ENCODE results near the gene DNMBP. TPM values are rescaled to one million over a fixed set of nuclear protein-coding genes. Genes with fewer than 3 reads are reported as not detected.
A peak's percentile ranks its signal among the peaks of the same experiment; 100 is the strongest.

DNMBP gene
- total and polyA plus RNA-seq, 2 donors (not counting 3 experiments of a cell fraction or from before 2014, with no cell fraction given): 32.0 to 53.4 TPM

- no TSS peak for BruUV-seq (replicated peaks)
- Histone ChIP-seq H3K36me3 (ENCODE audit: control insufficient read depth in 2 of 2, extremely low read depth in 1 of 2, insufficient read depth in 2 of 2, low read length in 2 of 2) (peaks cover 4 to 5% of the 10 kb centered on the region in 2 experiments), H3K4me3 (replicated peaks in 1 of 3; ENCODE audit: insufficient read depth in 1 of 3, low read depth in 1 of 3, low read length in 3 of 3) (no peak overlapping the region), H3K4me2 (ENCODE audit: insufficient read depth, low read length) (peak overlapping the region; percentile 62), H3K27me3 (ENCODE audit: control insufficient read depth in 2 of 2, insufficient read depth in 2 of 2, low read length in 2 of 2) (no peaks in the 10 kb centered on the region), H3K9me3 (replicated peaks; ENCODE audit: control insufficient read depth, insufficient read depth, low read length) (no peaks in the 10 kb centered on the region), H2AFZ (ENCODE audit: low read depth, low read length) (no peak overlapping the region), H3K79me2 (ENCODE audit: control insufficient read depth, insufficient read depth, low read length) (peaks cover 96% of the 10 kb centered on the region), H4K20me1 (replicated peaks; ENCODE audit: control insufficient read depth, extremely low read depth, insufficient read depth, low read length) (no peaks in the 10 kb centered on the region), H3K9ac (replicated peaks; ENCODE audit: extremely low read depth, insufficient read depth, low read length) (no peak overlapping the region), H3K27ac (ENCODE audit: insufficient read depth, low read depth, low read length) (peak overlapping the region; percentile 69), H3K4me1 (ENCODE audit: control insufficient read depth, extremely low read depth, insufficient read depth, low read length) (peaks cover 65% of the 10 kb centered on the region), H3K9me1 (replicated peaks; ENCODE audit: control insufficient read depth, extremely low read depth, insufficient read depth, low read length) (no peaks in the 10 kb centered on the region)
- TF ChIP-seq POLR2AphosphoS5 (IDR thresholded peaks at IDR 0.05; ENCODE audit: insufficient read depth, low read depth, low read length): peak; percentile 26
- TF ChIP-seq CTCF (IDR thresholded peaks at IDR 0.05; ENCODE audit: extremely low read depth in 1 of 2, insufficient read depth in 1 of 2, low read depth in 1 of 2, low read length in 2 of 2): no peak
- TF ChIP-seq JUN (IDR thresholded peaks at IDR 0.05; ENCODE audit: borderline replicate concordance, insufficient read depth, insufficient read length, low read depth): no peak
- no peak for TF ChIP-seq POLR2A (IDR thresholded peaks at IDR 0.05; ENCODE audit: low read depth, low read length)
- TF ChIP-seq EZH2 (IDR thresholded peaks at IDR 0.05; ENCODE audit: borderline replicate concordance, low read depth, low read length, severe bottlenecking): no peak
- TF ChIP-seq MYC (IDR thresholded peaks at IDR 0.05; ENCODE audit: low read depth, low read length): no peak
- peak; percentile 62 for TF ChIP-seq FOS (IDR thresholded peaks at IDR 0.05; ENCODE audit: borderline replicate concordance, insufficient read depth, low read length)
- no peak for TF ChIP-seq MAX (IDR thresholded peaks at IDR 0.05; ENCODE audit: insufficient read depth, insufficient read length)
- peak; percentile 55 for TF ChIP-seq GATA2 (IDR thresholded peaks at IDR 0.05; ENCODE audit: insufficient read depth, insufficient read length, low read depth, low read length)
- dilution Hi-C loops (cut with MboI; ENCODE audit: extremely low pct_ligation_motif_present, low sequenced_read_pairs) (no loop called here), intact Hi-C loops (cut with micrococcal nuclease) (no loop called here)
- FAIRE-seq: peak; percentile 35
- POLR2A ChIA-PET: interaction anchor here (0.6 kb wide), 1 partner anchor 24 kb away, joined by 3 read pairs; no protein-coding TSS in a partner anchor
- CTCF ChIA-PET: interaction anchor here (0.8 to 2.7 kb wide), 6 partner anchors 23 to 66 kb away, joined by 3 to 10 read pairs (median 3); partner anchors contain the start of gene DNMBP
- peak; percentile 49 for DNase-seq (ENCODE audit: low read depth, low spot score)
Measured at GRCh38 chr10:99943908-99944307, 65.8 kb downstream of the DNMBP start.

All from endothelial cell of umbilical vein (primary cell).